Hematopoietic multipotent progenitor cell treated with erythropoietin and hydrocortisone succinate and interleukin-3 and kit ligand, for 17 days (in vitro differentiated cells): ENCODE results near the gene KLHL22.

Source experiments
- DNase-seq: peaks from one replicate; pipeline ENCODE4 v3.0.0-alpha.2; 2015; ENCODE audit warnings: low spot score

KLHL22 gene

DNA sequence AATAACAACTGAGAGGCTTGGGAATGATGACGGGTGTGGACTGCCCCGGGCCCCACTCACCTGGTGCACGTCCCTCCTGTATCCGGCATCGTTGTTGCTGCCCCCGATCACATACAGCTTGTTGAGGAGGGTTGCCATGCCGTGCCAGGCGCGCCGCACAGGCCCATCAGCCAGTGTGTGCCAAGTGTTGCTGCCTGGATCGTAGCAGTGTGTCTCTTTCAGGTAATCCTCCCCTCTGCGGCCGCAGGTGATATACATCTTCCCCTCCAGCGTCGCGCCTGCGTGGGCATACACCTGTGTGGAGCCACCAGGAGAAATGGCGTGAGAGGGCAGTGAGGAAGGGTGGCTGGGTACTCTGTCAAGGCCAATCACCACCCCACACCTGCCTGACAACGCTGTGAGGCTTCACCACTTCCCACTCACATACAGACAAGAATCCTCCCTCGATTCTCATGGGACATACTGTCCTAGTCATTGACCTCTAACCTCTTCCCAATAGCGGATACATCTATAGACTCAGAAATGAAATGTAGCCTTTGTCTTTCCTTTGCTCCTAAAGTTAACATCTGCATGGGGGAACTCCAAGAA lies 49.1 kb downstream of the KLHL22 start:
- DNase-seq: no peak

- DNase-seq: no peak
Observed at GRCh38 chr22:20444325-20444724, 51.3 kb downstream of the KLHL22 start.

DNA sequence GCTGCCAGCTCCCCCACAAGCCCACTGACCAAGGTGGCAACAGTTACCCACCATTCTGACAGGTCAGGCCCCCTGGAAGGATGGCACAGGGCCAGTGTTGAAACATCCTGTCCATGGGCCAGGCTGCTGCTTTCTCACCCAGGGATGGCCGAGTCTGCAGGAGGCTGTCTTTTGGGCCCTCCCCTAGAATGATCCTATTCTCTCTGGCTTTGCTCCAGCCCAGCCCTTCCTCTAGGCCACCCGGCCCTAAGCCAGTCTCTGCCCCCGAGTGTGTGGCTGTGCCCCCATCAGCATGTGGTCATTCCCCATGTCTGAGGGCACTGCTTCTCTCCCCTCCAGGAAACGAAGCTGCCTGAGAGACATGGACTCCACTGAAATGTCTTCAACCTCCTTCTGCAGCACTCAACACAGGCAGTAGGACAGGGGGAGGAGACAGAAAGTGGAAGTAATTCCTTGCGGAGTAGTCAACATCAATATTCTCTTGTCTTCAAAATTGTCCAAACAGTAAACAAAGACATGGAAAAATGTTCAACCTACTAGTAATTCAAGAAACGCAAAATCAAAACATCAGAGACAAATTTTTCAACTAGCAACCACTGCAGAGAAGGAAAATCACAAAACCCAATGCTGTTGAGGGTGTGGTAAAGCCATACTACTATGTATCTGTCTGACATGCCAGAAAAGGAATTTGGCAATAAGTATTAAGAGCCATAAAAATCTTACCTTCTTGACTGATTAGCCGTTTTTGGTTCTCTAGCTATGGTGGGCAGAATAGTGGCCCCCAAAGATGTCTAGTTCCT lies 52.9 kb downstream of the KLHL22 start:
- DNase-seq: no peak

- DNase-seq: no peak
Observed at GRCh38 chr22:20441631-20442484, 53.7 kb downstream of the KLHL22 start.

GRCh38 chr22:20440637-20441591 lies 54.7 kb downstream of the KLHL22 start:
- no peak for DNase-seq

GRCh38 chr22:20439928-20440575 lies 55.5 kb downstream of the KLHL22 start:
- no peak for DNase-seq

- DNase-seq: no peak
Observed at GRCh38 chr22:20439556-20439927, 56.1 kb downstream of the KLHL22 start.

DNA sequence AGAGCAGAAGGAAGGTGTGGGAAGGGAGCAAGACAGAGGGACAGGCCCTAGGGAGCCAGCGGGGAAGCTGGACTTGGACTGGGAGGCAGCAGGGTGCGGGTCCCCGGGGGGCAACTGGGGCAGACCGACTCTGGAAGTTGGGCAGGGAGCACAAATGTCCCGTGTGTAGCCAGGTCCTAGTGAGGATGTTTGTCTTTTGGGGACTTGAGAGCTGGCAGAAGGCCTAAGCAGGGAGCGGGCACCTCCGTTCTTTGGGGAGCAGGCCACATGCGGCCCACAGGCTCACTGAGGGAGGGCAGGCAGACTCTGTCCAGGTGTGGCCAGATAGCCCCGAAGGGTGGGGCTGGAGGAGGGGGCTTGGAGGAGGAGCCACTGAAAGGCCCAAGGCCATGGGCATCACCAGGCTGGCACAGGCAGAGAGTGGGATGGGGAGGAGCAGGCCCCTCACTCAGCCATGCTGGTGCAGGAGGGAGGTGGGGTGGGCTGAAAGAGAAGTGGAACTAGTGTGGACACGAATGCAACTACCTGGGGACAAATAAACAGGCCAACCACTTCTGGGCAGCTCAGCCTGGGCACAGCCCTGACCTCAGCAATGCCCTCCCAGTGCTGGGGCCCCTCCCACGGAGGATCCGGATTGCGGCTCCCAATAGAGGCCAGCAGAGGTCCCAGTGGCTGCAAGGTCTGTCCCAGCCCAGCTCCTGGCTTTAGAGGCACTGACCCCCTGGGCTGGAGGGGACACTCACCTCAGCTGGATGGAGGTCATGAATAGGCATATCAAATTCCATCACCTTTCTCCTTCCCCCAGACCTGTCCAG lies 56.7 kb downstream of the KLHL22 start:
- no peak for DNase-seq

DNA sequence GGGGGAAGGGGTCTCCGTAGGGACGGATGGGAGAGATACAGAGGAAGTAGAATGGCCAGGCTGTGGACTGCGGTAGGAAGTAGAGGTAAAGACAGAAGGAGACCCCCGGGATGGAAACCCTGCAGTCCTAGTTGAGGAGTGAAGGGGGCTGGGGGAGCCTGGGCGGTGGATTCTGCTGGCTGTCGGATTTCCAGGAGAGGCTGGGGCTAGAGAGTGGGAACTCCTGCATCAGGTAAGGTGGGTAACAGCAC lies 57.2 kb downstream of the KLHL22 start:
- DNase-seq: no peak

- DNase-seq: no peak
Observed at GRCh38 chr22:20437613-20438426, 57.8 kb downstream of the KLHL22 start, which contains the start of gene SCARF2. Gene SCARF2 (minus strand): TSS chr22:20437825. CDS start chr22:20437754, 71 bp downstream.

DNA sequence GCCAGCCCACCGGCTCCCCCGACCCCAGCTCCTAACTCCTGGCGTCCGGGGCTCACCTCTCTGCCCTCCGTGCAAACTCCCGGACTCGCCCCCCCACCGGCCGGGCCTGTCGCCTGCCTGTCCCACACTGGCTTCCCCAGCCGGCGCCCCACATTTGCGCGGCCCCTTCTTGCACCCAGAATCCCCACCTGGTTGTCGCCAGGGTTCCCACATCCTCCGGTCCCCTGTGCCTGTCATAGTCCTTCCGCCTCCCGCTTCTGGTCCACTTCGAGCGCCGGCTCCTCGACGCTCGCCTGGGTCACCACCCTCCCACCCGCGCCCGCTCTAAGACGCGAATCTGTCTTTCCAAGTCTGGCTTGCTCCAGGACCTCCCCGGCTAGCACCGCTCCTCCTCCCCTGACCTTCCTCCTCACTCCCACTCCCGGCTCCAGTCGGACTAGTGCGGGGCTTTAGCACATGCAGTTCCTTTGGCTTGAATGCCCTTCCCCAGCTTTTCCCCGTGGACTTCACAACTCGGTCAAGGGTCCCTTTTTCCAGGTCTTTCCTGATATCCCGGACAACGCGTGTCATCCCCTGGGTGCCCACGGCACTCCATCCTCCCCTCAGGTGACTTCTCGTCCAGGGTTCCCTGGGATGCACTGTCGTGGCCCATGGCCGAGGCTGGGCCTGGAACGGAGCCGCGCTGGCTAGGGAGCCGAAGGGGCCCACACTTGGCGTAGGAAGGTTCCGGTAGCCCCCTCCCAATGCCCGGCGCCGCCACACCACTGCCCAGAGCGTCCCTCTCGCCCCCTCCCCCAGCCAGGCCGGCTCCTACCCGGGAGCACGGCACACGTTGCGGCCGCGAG lies 58.6 kb downstream of the KLHL22 start:
- DNase-seq: no peak

GRCh38 chr22:20436307-20436767 lies 59.3 kb downstream of the KLHL22 start:
- no peak for DNase-seq

DNA sequence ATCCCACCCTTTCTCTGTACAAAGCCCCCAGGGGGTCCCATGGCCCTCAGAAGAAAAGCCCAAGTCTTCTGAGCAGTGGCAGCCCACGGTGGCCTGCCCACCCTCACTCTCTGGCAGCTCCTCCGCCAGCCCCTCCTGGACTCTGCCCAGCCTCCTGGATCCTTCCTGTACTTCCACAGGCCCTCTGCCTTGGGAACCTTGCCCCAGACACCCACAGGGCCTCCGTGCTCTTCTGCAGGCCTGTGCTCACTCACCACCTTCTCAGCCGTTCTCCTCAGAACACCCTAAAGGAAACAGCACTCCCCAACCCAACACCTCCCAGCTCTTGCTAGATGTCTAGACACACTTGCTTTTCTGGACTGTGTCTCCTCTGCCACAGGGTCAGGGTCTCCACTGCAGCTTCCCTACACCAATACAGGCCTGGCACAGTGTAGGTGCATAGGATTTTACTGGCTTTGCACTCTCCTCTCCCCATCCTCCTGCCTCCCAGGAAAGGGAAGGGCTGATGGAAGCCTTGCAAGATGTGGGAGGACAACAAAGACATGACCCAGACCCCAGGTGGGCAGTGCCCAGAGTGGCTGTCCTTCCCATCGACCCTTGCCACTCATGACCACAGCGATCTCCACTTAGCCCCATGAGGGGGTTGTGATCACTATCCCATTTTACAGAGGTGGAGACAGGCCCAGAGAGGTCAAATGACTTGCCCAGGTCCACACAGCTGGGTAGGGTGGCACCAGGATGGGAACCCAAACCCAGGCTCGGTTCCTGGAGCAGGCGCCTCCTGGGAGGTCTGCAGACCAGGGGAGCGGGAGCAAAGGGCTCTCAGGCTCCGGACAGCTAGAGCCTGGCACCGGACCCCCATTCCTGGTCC lies 59.9 kb downstream of the KLHL22 start:
- no peak for DNase-seq

- no peak for DNase-seq
Observed at GRCh38 chr22:20434773-20435172, 60.8 kb downstream of the KLHL22 start.

DNA sequence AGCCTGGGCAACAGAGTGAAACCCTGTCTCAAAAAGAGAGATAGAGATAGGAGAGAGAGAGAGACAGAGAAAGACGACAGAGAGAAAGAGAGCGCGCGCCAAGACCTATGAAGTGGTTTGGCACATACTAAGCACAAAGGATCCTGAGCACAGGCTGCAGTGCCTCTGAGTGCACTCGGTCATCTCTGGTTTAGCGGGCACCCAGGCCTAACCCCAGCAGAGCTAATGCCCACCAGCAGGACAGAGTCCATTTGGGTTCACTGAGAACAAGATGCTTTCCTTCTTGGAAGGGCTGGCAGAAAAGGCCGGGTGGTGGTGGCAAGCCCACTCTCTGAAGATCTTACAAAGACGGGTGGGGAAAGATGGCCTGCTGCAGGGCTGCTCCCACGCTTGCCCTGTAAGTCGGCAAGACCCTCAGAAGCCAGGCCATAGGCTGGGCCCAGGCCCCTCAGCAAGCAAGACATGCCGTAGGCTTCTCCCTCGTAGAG lies 61.3 kb downstream of the KLHL22 start:
- no peak for DNase-seq

DNA sequence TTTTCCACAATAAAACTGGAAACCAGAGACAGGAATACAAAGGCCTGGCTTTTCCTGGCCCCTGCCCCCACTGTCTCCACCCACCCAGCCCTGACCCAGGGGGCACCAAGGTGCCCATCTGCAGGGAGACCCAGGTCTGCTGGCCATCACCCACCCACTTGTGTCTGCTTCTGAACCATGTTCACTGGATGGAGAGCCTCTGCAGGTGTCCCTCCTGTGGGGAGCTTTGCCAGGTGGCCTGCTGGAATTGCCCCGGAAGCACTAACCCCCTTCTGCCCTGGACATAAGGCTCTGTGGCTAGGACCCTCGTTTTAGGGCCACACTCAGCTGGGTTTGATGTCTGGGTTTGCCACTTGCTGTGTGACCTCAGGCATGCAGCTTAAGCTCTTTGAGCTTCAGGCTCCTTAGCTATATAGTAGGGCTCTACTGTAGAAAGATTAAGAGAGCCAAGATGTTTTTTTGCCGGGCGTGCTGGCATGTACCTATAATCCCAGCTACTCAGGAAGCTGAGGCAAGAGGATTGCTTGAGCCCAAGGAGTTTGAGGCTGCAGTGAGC lies 61.8 kb downstream of the KLHL22 start:
- DNase-seq: no peak

- no peak for DNase-seq
Observed at GRCh38 chr22:20433191-20433590, 62.4 kb downstream of the KLHL22 start.
